Fibroblast of skin of scalp (primary cell): Measurements from ENCODE around the gene GSC.
A peak's percentile ranks its signal among the peaks of the same experiment; 100 is the strongest.
"Not testable (repeated sequence)": the region's sequence is repeated elsewhere in the genome, so short reads cannot be mapped to it uniquely, and the experiment has no call there.

Experiments
- DNase-seq: peaks from one replicate; pipeline ENCODE4 v3.0.0-alpha.2; 2013

Gene GSC

GRCh38 chr14:94771906-94772490 is 2.1 kb upstream of the GSC start:
- no peak for DNase-seq

- no peak for DNase-seq
These were observed 1.4 kb upstream of the GSC start for GRCh38 chr14:94771158-94771905.

- DNase-seq: no peak
These were observed 873 bp upstream of the GSC start for GRCh38 chr14:94770815-94771157.

- no peak for DNase-seq
These were observed 387 bp upstream of the GSC start for GRCh38 chr14:94770251-94770749.

GRCh38 chr14:94768521-94769390 is 1.2 kb downstream of the GSC start:
- no peak for DNase-seq

- DNase-seq: no peak
These were observed 1.8 kb downstream of the GSC start for GRCh38 chr14:94768141-94768520.

GRCh38 chr14:94767321-94767878 is 2.5 kb downstream of the GSC start:
- peak; percentile 11 for DNase-seq

- DNase-seq: no peak
These were observed 5.3 kb downstream of the GSC start for GRCh38 chr14:94764573-94764972.

- no peak for DNase-seq
These were observed 7.5 kb downstream of the GSC start for GRCh38 chr14:94762431-94762830.

- no peak for DNase-seq
These were observed 7.9 kb downstream of the GSC start for GRCh38 chr14:94761997-94762377.

GRCh38 chr14:94761348-94761996 is 8.4 kb downstream of the GSC start:
- DNase-seq: no peak

- DNase-seq: no peak
These were observed 13.5 kb downstream of the GSC start for GRCh38 chr14:94756310-94756882.

- no peak for DNase-seq
These were observed 15.4 kb downstream of the GSC start for GRCh38 chr14:94754391-94754942.

GRCh38 chr14:94752591-94753436 is 17.1 kb downstream of the GSC start:
- DNase-seq: no peak

- DNase-seq: no peak
These were observed 18.0 kb downstream of the GSC start for GRCh38 chr14:94751956-94752355.

GRCh38 chr14:94751321-94751720 is 18.6 kb downstream of the GSC start:
- no peak for DNase-seq

GRCh38 chr14:94750371-94750770 is 19.5 kb downstream of the GSC start:
- DNase-seq: no peak

- peak; percentile 17 for DNase-seq
These were observed 21.1 kb downstream of the GSC start for GRCh38 chr14:94748667-94749347.

- no peak for DNase-seq
These were observed 22.2 kb downstream of the GSC start for GRCh38 chr14:94747739-94748138.

GRCh38 chr14:94747153-94747552 is 22.8 kb downstream of the GSC start:
- not testable (repeated sequence) for DNase-seq
